Heart right ventricle (tissue), 16 donors: ENCODE measurements around the gene FAM204A. TPM values are rescaled to one million over a fixed set of nuclear protein-coding genes. Genes with fewer than 3 reads are reported as not detected.

Source experiments
- ATAC-seq, 8 donors: fragments of 200-7000 bp; cut with Tn5 transposase; one replicate each; pipeline ENCODE4 v1.9.1; 2020; ENCODE audit warnings: mild to moderate bottlenecking in 8 of 8, moderate library complexity in 8 of 8, moderate number of reproducible peaks in 1 of 8
- DNase-seq, 2 donors: peaks; one replicate each; pipeline ENCODE4 v3.0.0-alpha.2; 2020
- H3K27ac ChIP-seq, 10 donors: fragments of 200-600 bp; sonication (generic) in 2 of 10; one replicate each; pipeline versions ENCODE4 v1.5.0 to v1.8.0; 2020 to 2022; ENCODE audit warnings: mild to moderate bottlenecking in 3 of 10
- H3K27me3 ChIP-seq, 7 donors: fragments of 200-600 bp; one replicate each; pipeline ENCODE4 v1.8.0; 2021 to 2022; ENCODE audit warnings: mild to moderate bottlenecking in 2 of 7
- H3K36me3 ChIP-seq, 9 donors: fragments of 200-600 bp; sonication (generic) in 1 of 9; one replicate each; pipeline versions ENCODE4 v1.5.0 to v1.8.0; 2020 to 2022; ENCODE audit warnings: mild to moderate bottlenecking in 2 of 9
- H3K4me1 ChIP-seq, 9 donors: fragments of 200-600 bp; sonication (generic) in 1 of 9; one replicate each; pipeline versions ENCODE4 v1.5.0 to v1.8.0; 2020 to 2022; ENCODE audit warnings: mild to moderate bottlenecking in 4 of 9
- H3K4me3 ChIP-seq, 10 donors: fragments of 200-600 bp; sonication (generic) in 2 of 10; one replicate each; pipeline versions ENCODE4 v1.5.0 to v1.8.0; 2020 to 2022; ENCODE audit warnings: mild to moderate bottlenecking in 7 of 10, moderate library complexity in 2 of 10
- H3K9me3 ChIP-seq, 11 donors: fragments of 200-600 bp in 10 of 11; sonication (generic) in 2 of 11; one replicate each; pipeline versions ENCODE4 v1.5.0 to v1.8.0; 2013 to 2022; ENCODE audit warnings: mild to moderate bottlenecking in 2 of 11, control low read depth in 1 of 11, moderate library complexity in 1 of 11
- WGBS, 2 donors: extraction: QIAGEN DNeasy Blood & Tissue Kit; methylation state at CpG; one replicate each; pipeline ENCODE4 v1.1.7; 2013; ENCODE audit warnings: inconsistent platforms in 1 of 2; 5-methylcytosine and 5-hydroxymethylcytosine counted together
- intact Hi-C, 10 donors: fragments of 100-400 bp; cut with DNase I; formaldehyde crosslinking; loops; one replicate each; pipeline versions ENCODE4 v1.11.1 to v1.14.2; 2022
- polyA plus RNA-seq, 2 donors: library from polyadenylated mRNA; stranded (reverse); fragments of 200-250 nt; gene quantifications; one replicate each; pipeline ENCODE4 v1.2.3, GENCODE V29; 2013
- total RNA-seq, 10 donors: library from RNA; stranded (reverse); fragmentation: NEBNext Ultra II Directional in 3 of 10; extraction: Animal tissue kit (Norgen Biotek cat#: 25700) in 3 of 10; gene quantifications; one replicate each; pipeline versions ENCODE4 v1.2.1 to v1.2.4, GENCODE V29; 2021 to 2023
- TF ChIP-seq, protein P1 (sequence below), 9 donors: fragments of 200-600 bp; sonication (generic) in 2 of 9; IDR thresholded peaks; one replicate each; pipeline versions ENCODE4 v1.5.0 to v1.8.0; 2021 to 2022; ENCODE audit warnings: antibody characterized with exemption in 9 of 9, mild to moderate bottlenecking in 5 of 9, moderate library complexity in 1 of 9
- donor health status: Arrhythmogenic right ventricular cardiomyopathy.
- donor health status: ischemic (EF 13 %, LVEDD 7.1; RV severe dilation, severe dysfunction).
- donor health status: healthy with polysubstance abuse.
- donor health status: DM: no; HTN: yes; CAD: no.
- donor health status: DM: no; HTN: no; CAD: no.
- donor health status: ischemic (EF 25% LVEDD 6.9; RV normal size, moderate dysfunction).
- donor health status: ischemic (EF 25% LVEDD 5.7; RV mildly dilated, moderate dysfunction).
- donor health status: healthy.
- donor health status: DM: yes; HTN: yes; CAD: no.
- donor health status: Ischemic cardiomyopathy.
- donor health status: ischemic (EF 35%, LVEDD 5.7; RV mildly dilated, moderate dysfunction).
- donor health status: nonischemic (EF 11% LVEDD 7.7; RV severe dilation, severe dysfunction).
- donor health status: DM: yes; HTN: yes; CAD: no.
- donor health status: PGD.
- donor health status: ischemic (EF 29% LVEDD 5.4; RV normal size, mild dysfunction).
- donor health status: nonischemic (EF 23%, LVEDD 6.1; RV moderate dilation, normal function).

The FAM204A gene
- total and polyA plus RNA-seq, 12 donors: 29.0 to 77.7 (median 62.9) TPM

DNA sequence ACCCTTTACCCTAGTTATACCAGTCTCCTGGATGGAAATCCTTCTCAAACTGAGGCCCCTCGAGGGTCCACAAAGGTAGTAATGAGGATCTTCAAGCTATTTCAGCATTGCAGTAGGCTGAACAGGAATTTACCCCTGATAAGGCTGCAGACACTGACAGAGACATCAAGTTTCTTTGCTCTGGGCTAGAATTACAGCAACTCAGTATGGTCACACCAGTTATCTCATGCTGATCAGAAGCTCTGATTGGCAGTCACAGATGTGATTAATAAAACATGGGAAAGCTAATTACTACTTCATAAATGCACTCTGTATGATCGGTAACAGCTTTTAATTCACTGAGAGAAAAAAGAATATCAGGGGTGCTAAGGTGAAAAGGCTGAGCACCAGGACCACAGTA is 30.6 kb downstream of the FAM204A start:
- H3K36me3 ChIP-seq: peaks cover 0 to 99% (median 29%) of the 10 kb centered on the region in 9 donors
- intact Hi-C loops: loop anchor here in 1 of 10 donors (10.0 kb wide), 1 partner anchor 267 kb away; the partner anchor contains the start of gene RAB11FIP2
- DNase-seq (no peak), ATAC-seq (no peak)
- TF ChIP-seq, protein P1, sequence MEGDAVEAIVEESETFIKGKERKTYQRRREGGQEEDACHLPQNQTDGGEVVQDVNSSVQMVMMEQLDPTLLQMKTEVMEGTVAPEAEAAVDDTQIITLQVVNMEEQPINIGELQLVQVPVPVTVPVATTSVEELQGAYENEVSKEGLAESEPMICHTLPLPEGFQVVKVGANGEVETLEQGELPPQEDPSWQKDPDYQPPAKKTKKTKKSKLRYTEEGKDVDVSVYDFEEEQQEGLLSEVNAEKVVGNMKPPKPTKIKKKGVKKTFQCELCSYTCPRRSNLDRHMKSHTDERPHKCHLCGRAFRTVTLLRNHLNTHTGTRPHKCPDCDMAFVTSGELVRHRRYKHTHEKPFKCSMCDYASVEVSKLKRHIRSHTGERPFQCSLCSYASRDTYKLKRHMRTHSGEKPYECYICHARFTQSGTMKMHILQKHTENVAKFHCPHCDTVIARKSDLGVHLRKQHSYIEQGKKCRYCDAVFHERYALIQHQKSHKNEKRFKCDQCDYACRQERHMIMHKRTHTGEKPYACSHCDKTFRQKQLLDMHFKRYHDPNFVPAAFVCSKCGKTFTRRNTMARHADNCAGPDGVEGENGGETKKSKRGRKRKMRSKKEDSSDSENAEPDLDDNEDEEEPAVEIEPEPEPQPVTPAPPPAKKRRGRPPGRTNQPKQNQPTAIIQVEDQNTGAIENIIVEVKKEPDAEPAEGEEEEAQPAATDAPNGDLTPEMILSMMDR (IDR thresholded peaks at IDR 0.05): no peak
- WGBS, 2 donors: 66 to 74% methylated on average over 2 of the region's 2 CpGs
- H3K27me3 ChIP-seq: no peaks in the 10 kb centered on the region
- no peak overlapping the region for H3K27ac ChIP-seq
- no peak overlapping the region for H3K4me3 ChIP-seq
- H3K4me1 ChIP-seq: peaks cover 0 to 21% (median 6%) of the 10 kb centered on the region in 9 donors
- H3K9me3 ChIP-seq: no peaks in the 10 kb centered on the region

- 68 to 70% methylated on average over 2 of the region's 2 CpGs for WGBS, 2 donors
- H3K27me3 ChIP-seq: no peaks in the 10 kb centered on the region
- ATAC-seq (no peak), DNase-seq (no peak)
- no peak overlapping the region for H3K27ac ChIP-seq
- H3K4me1 ChIP-seq: peaks cover 0 to 21% (median 6%) of the 10 kb centered on the region in 9 donors
- H3K4me3 ChIP-seq: no peak overlapping the region
- TF ChIP-seq, protein P1 (IDR thresholded peaks at IDR 0.05): no peak
- intact Hi-C loops: loop anchor here in 1 of 10 donors (10.0 kb wide), 1 partner anchor 266 kb away; the partner anchor contains the start of gene RAB11FIP2
- H3K9me3 ChIP-seq: no peaks in the 10 kb centered on the region
- peaks cover 0 to 99% (median 24%) of the 10 kb centered on the region in 9 donors for H3K36me3 ChIP-seq
Measured at GRCh38 chr10:118310822-118311221, 31.3 kb downstream of the FAM204A start.

DNA sequence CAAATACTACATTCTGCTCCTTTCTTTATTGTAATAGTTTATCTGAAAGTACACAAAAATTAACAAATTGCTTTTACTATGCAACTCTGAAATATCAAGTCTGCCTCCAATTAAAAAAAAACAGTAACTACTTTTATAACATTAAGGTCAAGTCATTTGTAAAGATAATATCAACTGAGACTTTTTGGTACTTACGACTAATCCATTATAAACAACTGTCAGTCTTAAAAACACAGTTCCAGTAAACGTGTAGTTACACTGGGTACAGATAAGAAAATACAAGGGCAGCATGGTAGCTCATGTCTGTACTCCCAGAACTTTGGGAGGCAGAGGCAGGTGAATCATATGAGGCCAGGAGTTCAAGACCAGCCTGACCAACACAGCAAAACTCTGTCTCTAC is 32.2 kb downstream of the FAM204A start:
- intact Hi-C loops: loop anchor here in 1 of 10 donors (10.0 kb wide), 1 partner anchor 265 kb away; the partner anchor contains the start of gene RAB11FIP2
- no peak overlapping the region for H3K4me3 ChIP-seq
- 59 to 68% methylated on average over 2 of the region's 2 CpGs for WGBS, 2 donors
- peaks cover 0 to 21% (median 6%) of the 10 kb centered on the region in 9 donors for H3K4me1 ChIP-seq
- TF ChIP-seq, protein P1 (IDR thresholded peaks at IDR 0.05): no peak
- H3K36me3 ChIP-seq: peaks cover 0 to 99% (median 27%) of the 10 kb centered on the region in 9 donors
- no peaks in the 10 kb centered on the region for H3K9me3 ChIP-seq
- ATAC-seq: no peak
- no peaks in the 10 kb centered on the region for H3K27me3 ChIP-seq
- no peak for DNase-seq
- H3K27ac ChIP-seq: no peak overlapping the region

GRCh38 chr10:118308664-118309063 is 33.5 kb downstream of the FAM204A start:
- DNase-seq (no peak), ATAC-seq (no peak)
- TF ChIP-seq, protein P1 (IDR thresholded peaks at IDR 0.05): no peak
- Histone ChIP-seq H3K4me3 (no peak overlapping the region), H3K4me1 (peaks cover 0 to 18% (median 6%) of the 10 kb centered on the region in 9 donors), H3K9me3 (no peaks in the 10 kb centered on the region), H3K27me3 (no peaks in the 10 kb centered on the region), H3K36me3 (peaks cover 0 to 92% (median 27%) of the 10 kb centered on the region in 9 donors), H3K27ac (no peak overlapping the region)
- intact Hi-C loops: no loop called here
- 92 to 96% methylated on average over 6 of the region's 6 CpGs for WGBS, 2 donors
